Left lung (tissue), 10 donors: ENCODE results near the gene CAPN13. TPM values are rescaled to one million over a fixed set of nuclear protein-coding genes. Genes with fewer than 3 reads are reported as not detected.

Experiments
- ATAC-seq: fragments of 200-7000 bp; cut with Tn5 transposase; one replicate; pipeline ENCODE4 v1.9.1; 2020; ENCODE audit warnings: moderate library complexity
- DNase-seq, 4 donors: peaks; one replicate each; pipeline ENCODE4 v3.0.0-alpha.2; 2013 to 2020
- H3K27ac ChIP-seq, 2 donors: fragments of 200-600 bp; sonication (generic) in 1 of 2; one replicate each; pipeline versions ENCODE4 v1.5.0 to v1.8.0; 2020 to 2021
- H3K27me3 ChIP-seq, 2 donors: fragments of 200-600 bp; sonication (generic) in 1 of 2; one replicate each; pipeline versions ENCODE4 v1.5.0 to v1.8.0; 2020 to 2021
- H3K36me3 ChIP-seq, 2 donors: fragments of 200-600 bp; sonication (generic) in 1 of 2; one replicate each; pipeline versions ENCODE4 v1.5.0 to v1.8.0; 2020 to 2021
- H3K4me1 ChIP-seq, 2 donors: fragments of 200-600 bp; one replicate each; pipeline ENCODE4 v1.8.0; 2021
- H3K4me3 ChIP-seq, 2 donors: fragments of 200-600 bp; sonication (generic) in 1 of 2; one replicate each; pipeline versions ENCODE4 v1.5.0 to v1.8.0; 2020 to 2021; ENCODE audit warnings: mild to moderate bottlenecking in 1 of 2
- H3K9me3 ChIP-seq, 2 donors: fragments of 200-600 bp; sonication (generic) in 1 of 2; one replicate each; pipeline versions ENCODE4 v1.5.0 to v1.8.0; 2020 to 2021
- intact Hi-C, 2 donors: fragments of 100-400 bp; cut with DNase I; formaldehyde crosslinking; loops; one replicate each; pipeline versions ENCODE4 v1.11.2 to v1.14.2; 2022
- polyA plus RNA-seq, 6 donors: library from polyadenylated mRNA; unstranded; fragments of 120-200 nt; gene quantifications; one replicate each; pipeline ENCODE4 v1.2.1, GENCODE V29; 2013; ENCODE audit not compliant: insufficient read length in 6 of 6
- total RNA-seq, 2 donors: library from RNA; stranded (reverse); fragmentation: NEBNext Ultra II Directional; extraction: Animal tissue kit (Norgen Biotek cat#: 25700); gene quantifications; one replicate each; pipeline ENCODE4 v1.2.1, GENCODE V29; 2021
- TF ChIP-seq, protein P1 (sequence below), 2 donors: fragments of 200-600 bp; sonication (generic) in 1 of 2; IDR thresholded peaks; one replicate each; pipeline versions ENCODE4 v1.5.0 to v1.8.0; 2021; ENCODE audit warnings: antibody characterized with exemption in 2 of 2
- donor health status: DM: no; HTN: yes; CAD: no.
- donor health status: DM: no; HTN: no; CAD: no.

CAPN13 gene
- total and polyA plus RNA-seq, 8 donors = 1.1 to 14.9 (median 1.5) TPM

DNA sequence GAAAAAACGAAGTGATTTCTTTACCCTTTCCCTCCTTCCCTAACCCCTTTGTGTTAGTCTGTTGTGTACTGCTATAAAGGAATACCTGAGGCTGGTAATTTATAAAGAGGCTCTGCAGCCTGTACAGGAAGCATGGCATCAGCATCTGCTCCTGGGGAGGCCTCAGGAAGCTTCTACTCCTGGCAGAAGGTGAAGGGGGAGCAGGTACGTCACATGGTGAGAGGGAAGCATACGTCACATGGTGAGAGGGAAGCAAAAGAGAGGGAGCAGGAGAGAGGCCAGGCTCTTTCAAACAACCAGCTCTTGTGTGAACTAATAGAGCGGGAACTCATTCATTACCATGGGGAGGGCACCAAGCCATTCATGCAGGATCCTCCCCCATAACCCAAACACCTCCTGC lies 126.2 kb downstream of the CAPN13 start:
- DNase-seq (no peak), ATAC-seq (no peak)
- Histone ChIP-seq H3K4me3 (no peak overlapping the region), H3K36me3 (no peaks in the 10 kb centered on the region), H3K9me3 (no peaks in the 10 kb centered on the region), H3K27ac (no peak overlapping the region), H3K4me1 (no peaks in the 10 kb centered on the region), H3K27me3 (no peaks in the 10 kb centered on the region)
- intact Hi-C loops = no loop called here
- TF ChIP-seq, protein P1, sequence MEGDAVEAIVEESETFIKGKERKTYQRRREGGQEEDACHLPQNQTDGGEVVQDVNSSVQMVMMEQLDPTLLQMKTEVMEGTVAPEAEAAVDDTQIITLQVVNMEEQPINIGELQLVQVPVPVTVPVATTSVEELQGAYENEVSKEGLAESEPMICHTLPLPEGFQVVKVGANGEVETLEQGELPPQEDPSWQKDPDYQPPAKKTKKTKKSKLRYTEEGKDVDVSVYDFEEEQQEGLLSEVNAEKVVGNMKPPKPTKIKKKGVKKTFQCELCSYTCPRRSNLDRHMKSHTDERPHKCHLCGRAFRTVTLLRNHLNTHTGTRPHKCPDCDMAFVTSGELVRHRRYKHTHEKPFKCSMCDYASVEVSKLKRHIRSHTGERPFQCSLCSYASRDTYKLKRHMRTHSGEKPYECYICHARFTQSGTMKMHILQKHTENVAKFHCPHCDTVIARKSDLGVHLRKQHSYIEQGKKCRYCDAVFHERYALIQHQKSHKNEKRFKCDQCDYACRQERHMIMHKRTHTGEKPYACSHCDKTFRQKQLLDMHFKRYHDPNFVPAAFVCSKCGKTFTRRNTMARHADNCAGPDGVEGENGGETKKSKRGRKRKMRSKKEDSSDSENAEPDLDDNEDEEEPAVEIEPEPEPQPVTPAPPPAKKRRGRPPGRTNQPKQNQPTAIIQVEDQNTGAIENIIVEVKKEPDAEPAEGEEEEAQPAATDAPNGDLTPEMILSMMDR (IDR thresholded peaks at IDR 0.05) = no peak

DNA sequence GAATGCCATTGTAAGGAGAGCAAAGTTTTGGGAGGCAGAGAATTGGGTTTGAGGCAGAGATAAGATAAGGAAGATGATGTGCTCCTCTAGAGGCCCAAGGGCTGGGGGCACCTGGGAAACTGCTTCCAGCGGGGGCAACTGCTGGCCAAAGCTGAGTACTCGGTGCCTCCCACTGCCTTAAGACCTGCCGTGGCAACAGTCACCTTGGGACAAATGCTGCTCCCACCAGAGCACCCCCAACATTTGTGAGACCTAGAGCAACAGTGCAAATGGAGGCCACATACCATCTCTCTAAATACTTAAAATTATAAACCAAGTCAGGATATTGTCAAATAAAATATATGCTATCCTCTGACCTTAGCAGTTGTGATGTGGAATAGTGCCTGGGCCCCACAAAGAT lies 127.1 kb downstream of the CAPN13 start:
- no peaks in the 10 kb centered on the region for H3K36me3 ChIP-seq
- no peaks in the 10 kb centered on the region for H3K4me1 ChIP-seq
- H3K27me3 ChIP-seq = no peaks in the 10 kb centered on the region
- DNase-seq (no peak), ATAC-seq (no peak)
- no peaks in the 10 kb centered on the region for H3K9me3 ChIP-seq
- TF ChIP-seq, protein P1 (IDR thresholded peaks at IDR 0.05) = no peak
- no peak overlapping the region for H3K27ac ChIP-seq
- intact Hi-C loops = no loop called here
- no peak overlapping the region for H3K4me3 ChIP-seq

DNA sequence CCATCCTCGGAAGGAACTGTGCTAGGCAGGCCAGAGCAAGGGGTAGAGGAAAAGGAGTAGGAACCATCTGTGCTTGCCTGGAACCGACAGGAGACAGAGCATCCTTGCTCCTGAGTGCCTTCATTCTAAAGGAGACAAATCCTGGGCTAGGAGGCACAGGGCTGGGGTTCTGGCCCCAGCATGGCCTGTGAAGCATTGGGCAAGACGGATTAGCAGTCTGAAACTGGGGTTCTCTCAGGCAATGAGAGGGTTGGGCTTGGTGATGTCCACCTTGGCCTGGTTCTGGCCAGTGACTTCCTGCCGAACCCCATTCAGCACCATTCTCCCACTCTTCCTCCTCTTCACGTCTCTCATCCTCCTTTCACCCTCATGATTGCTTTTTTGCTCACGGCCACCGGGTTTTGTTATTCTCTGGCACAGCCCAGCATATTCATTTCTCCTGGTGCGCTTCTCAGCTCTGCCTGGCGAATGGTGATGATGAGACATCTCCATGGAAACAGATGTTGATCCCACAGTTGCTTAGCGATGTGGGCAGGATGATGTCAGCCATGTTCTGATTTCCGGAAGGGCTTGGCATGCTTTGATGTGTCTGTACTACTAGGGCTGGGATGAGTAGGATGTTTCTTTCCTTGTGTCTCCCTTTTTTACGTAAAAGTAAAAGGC lies 127.7 kb downstream of the CAPN13 start:
- intact Hi-C loops = no loop called here
- no peaks in the 10 kb centered on the region for H3K27me3 ChIP-seq
- DNase-seq = no peak
- H3K36me3 ChIP-seq = no peaks in the 10 kb centered on the region
- H3K4me1 ChIP-seq = no peaks in the 10 kb centered on the region
- H3K27ac ChIP-seq = no peak overlapping the region
- H3K4me3 ChIP-seq = no peak overlapping the region
- ATAC-seq = no peak
- H3K9me3 ChIP-seq = no peaks in the 10 kb centered on the region
- TF ChIP-seq, protein P1 (IDR thresholded peaks at IDR 0.05) = no peak

DNA sequence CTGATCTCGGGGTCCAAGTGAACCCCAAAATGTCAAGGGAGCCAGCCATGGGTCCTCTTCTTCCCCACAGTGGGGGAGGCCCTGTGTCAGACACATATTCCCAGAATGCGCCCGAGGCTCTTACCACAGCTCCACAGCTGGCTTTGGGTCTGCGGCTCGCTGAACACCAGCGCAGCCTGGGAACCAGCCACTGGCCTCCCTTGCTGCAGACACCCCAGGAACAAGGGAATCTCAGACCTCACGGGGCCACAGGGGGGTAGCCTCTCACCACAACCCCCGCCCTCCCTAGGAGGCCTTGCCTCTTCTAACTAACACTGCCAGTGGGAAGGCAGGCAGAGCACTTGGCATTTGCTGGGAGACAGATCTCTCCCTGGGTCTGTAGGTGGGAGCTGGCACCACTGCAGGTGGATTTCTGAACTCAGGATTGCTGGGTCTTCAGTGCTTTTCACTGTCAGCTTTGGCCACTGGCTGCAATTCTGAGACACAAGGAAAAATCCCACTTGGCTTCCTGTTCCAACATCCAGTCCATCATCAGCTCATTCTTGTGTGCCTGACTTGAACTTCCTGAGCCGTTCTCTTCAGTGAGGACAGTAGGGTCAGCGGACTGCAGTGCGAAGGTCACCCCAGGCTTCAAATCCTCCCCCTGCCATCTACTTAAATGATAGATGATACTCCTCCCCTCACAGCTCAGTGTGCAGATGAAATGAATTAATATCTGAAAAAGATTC lies 128.7 kb downstream of the CAPN13 start:
- DNase-seq = no peak
- TF ChIP-seq, protein P1 (IDR thresholded peaks at IDR 0.05) = no peak
- ATAC-seq = no peak
- no peak overlapping the region for H3K27ac ChIP-seq
- H3K4me3 ChIP-seq = no peak overlapping the region
- no peaks in the 10 kb centered on the region for H3K4me1 ChIP-seq
- H3K9me3 ChIP-seq = no peaks in the 10 kb centered on the region
- no peaks in the 10 kb centered on the region for H3K36me3 ChIP-seq
- intact Hi-C loops = no loop called here
- no peaks in the 10 kb centered on the region for H3K27me3 ChIP-seq

DNA sequence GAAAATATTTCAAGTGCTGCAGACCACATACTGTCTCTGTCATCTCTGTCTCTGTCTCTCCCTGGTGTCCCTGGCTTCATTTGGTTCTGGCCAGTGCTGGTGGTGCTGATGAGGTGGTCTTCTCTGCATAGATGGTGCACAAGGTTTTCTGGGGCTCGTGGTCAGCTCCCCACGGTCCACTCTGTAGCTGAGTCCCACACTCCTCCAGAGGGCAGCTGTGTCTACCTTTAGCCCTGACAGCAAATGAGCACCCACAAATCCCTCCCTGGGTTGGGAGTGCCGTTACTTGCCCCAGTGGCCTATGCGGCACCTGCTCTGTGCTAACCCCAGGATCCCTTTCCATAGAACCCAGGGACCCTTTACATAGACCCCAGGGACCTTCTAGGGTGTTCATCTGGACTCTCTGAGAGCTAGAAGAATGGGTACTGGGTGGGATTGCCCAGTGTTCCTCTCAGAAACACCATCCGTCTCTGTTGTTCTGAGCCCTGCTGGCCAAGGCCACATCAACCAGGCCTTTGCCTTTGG lies 129.3 kb downstream of the CAPN13 start:
- ATAC-seq = no peak
- H3K27me3 ChIP-seq = no peaks in the 10 kb centered on the region

More for the DNA sequence above, 129.3 kb downstream of the CAPN13 start:
- Histone ChIP-seq H3K36me3 (no peaks in the 10 kb centered on the region), H3K27ac (no peak overlapping the region), H3K9me3 (no peaks in the 10 kb centered on the region), H3K4me3 (no peak overlapping the region), H3K4me1 (no peaks in the 10 kb centered on the region)
- TF ChIP-seq, protein P1 (IDR thresholded peaks at IDR 0.05) = no peak
- no peak for DNase-seq
- intact Hi-C loops = no loop called here
